ENCODE measurements around the gene CHST10.

The CHST10 gene

GRCh38 chr2:100409975-100410647, 7.4 kb downstream of the CHST10 start:
- Histone ChIP-seq H3K9me3 (replicated peaks in 1 of 11) (no peaks in the 10 kb centered on the region), H3K27me3 (no peaks in the 10 kb centered on the region), H3K4me2 (no peak overlapping the region), H3K4me1 (peaks cover 0 to 5% (median under 1%) of the 10 kb centered on the region in 10 experiments; a peak in 6 of 20 replicates), H3K27ac (no peak overlapping the region), H4K20me1 (peaks cover 0 to 42% (median 10%) of the 10 kb centered on the region in 11 experiments; a peak in 11 of 22 replicates), H3K36me3 (peaks cover 43 to 97% (median 70%) of the 10 kb centered on the region in 11 experiments), H3K4me3 (no peak overlapping the region), H3K9ac (no peak overlapping the region)
- TF ChIP-seq Cebpa-rat (IDR thresholded peaks at IDR 0.05), result no peak

- no peak overlapping the region for H3K27ac ChIP-seq
- no peak overlapping the region for H3K4me2 ChIP-seq
- H3K36me3 ChIP-seq, result peaks cover 47 to 98% (median 70%) of the 10 kb centered on the region in 11 experiments
- TF ChIP-seq Cebpa-rat (IDR thresholded peaks at IDR 0.05), result no peak
- H3K27me3 ChIP-seq, result no peaks in the 10 kb centered on the region
- no peak overlapping the region for H3K4me3 ChIP-seq
- H3K9me3 ChIP-seq (replicated peaks in 1 of 11), result no peaks in the 10 kb centered on the region
- H3K9ac ChIP-seq, result no peak overlapping the region
- H3K4me1 ChIP-seq, result no peaks in the 10 kb centered on the region
- peaks cover 0 to 42% (median 10%) of the 10 kb centered on the region in 11 experiments; a peak in 11 of 22 replicates for H4K20me1 ChIP-seq
Observed at GRCh38 chr2:100409461-100409860, 8.0 kb downstream of the CHST10 start.

GRCh38 chr2:100408941-100409340, 8.5 kb downstream of the CHST10 start:
- no peak for TF ChIP-seq Cebpa-rat (IDR thresholded peaks at IDR 0.05)
- Histone ChIP-seq H3K27me3 (no peaks in the 10 kb centered on the region), H3K4me3 (no peak overlapping the region), H3K4me2 (no peak overlapping the region), H3K9me3 (replicated peaks in 1 of 11) (no peaks in the 10 kb centered on the region), H3K9ac (no peak overlapping the region), H3K36me3 (peaks cover 50 to 98% (median 70%) of the 10 kb centered on the region in 11 experiments), H3K27ac (no peak overlapping the region), H3K4me1 (no peaks in the 10 kb centered on the region), H4K20me1 (peaks cover 0 to 42% (median 10%) of the 10 kb centered on the region in 11 experiments; a peak in 11 of 22 replicates)

GRCh38 chr2:100408104-100408503, 9.4 kb downstream of the CHST10 start:
- H3K27ac ChIP-seq, result no peak overlapping the region
- peaks cover 0 to 43% (median 10%) of the 10 kb centered on the region in 11 experiments; a peak in 11 of 22 replicates for H4K20me1 ChIP-seq
- no peaks in the 10 kb centered on the region for H3K9me3 ChIP-seq (replicated peaks in 1 of 11)
- H3K9ac ChIP-seq, result no peak overlapping the region
- no peak for TF ChIP-seq Cebpa-rat (IDR thresholded peaks at IDR 0.05)
- H3K36me3 ChIP-seq, result peaks cover 58 to 98% (median 69%) of the 10 kb centered on the region in 11 experiments
- no peaks in the 10 kb centered on the region for H3K27me3 ChIP-seq
- no peaks in the 10 kb centered on the region for H3K4me1 ChIP-seq
- H3K4me3 ChIP-seq, result no peak overlapping the region
- H3K4me2 ChIP-seq, result no peak overlapping the region

- Histone ChIP-seq H3K9me3 (replicated peaks in 1 of 11) (no peaks in the 10 kb centered on the region), H3K4me1 (no peaks in the 10 kb centered on the region), H3K27ac (no peak overlapping the region), H4K20me1 (peaks cover 0 to 43% (median 10%) of the 10 kb centered on the region in 11 experiments; a peak in 11 of 22 replicates), H3K36me3 (peaks cover 63 to 98% (median 66%) of the 10 kb centered on the region in 11 experiments), H3K4me2 (no peak overlapping the region), H3K27me3 (no peaks in the 10 kb centered on the region), H3K4me3 (no peak overlapping the region), H3K9ac (no peak overlapping the region)
- TF ChIP-seq Cebpa-rat (IDR thresholded peaks at IDR 0.05), result no peak
Observed at GRCh38 chr2:100407563-100407962, 9.9 kb downstream of the CHST10 start.

GRCh38 chr2:100407073-100407472, 10.4 kb downstream of the CHST10 start:
- Histone ChIP-seq H3K9me3 (replicated peaks in 1 of 11) (no peaks in the 10 kb centered on the region), H3K4me1 (no peaks in the 10 kb centered on the region)

GRCh38 chr2:100406120-100406508, 11.4 kb downstream of the CHST10 start:
- Histone ChIP-seq H3K4me1 (no peaks in the 10 kb centered on the region), H3K9ac (no peak overlapping the region), H3K27ac (no peak overlapping the region), H3K27me3 (no peaks in the 10 kb centered on the region), H3K36me3 (peaks cover 64 to 98% (median 68%) of the 10 kb centered on the region in 11 experiments), H4K20me1 (peaks cover 0 to 40% (median 10%) of the 10 kb centered on the region in 11 experiments; a peak in 11 of 22 replicates), H3K9me3 (replicated peaks in 1 of 11) (no peaks in the 10 kb centered on the region), H3K4me3 (no peak overlapping the region), H3K4me2 (no peak overlapping the region)
- TF ChIP-seq Cebpa-rat (IDR thresholded peaks at IDR 0.05), result no peak

More at GRCh38 chr2:100407073-100407472, 10.4 kb downstream of the CHST10 start:
- Histone ChIP-seq H3K4me3 (no peak overlapping the region), H3K27me3 (no peaks in the 10 kb centered on the region), H4K20me1 (peaks cover 0 to 43% (median 10%) of the 10 kb centered on the region in 11 experiments; a peak in 11 of 22 replicates), H3K27ac (no peak overlapping the region), H3K9ac (no peak overlapping the region), H3K36me3 (peaks cover 63 to 98% (median 66%) of the 10 kb centered on the region in 11 experiments), H3K4me2 (no peak overlapping the region)
- no peak for TF ChIP-seq Cebpa-rat (IDR thresholded peaks at IDR 0.05)

- Histone ChIP-seq H3K4me3 (no peak overlapping the region), H3K36me3 (peaks cover 69 to 98% (median 74%) of the 10 kb centered on the region in 11 experiments)
Observed at GRCh38 chr2:100405403-100406119, 11.9 kb downstream of the CHST10 start.

GRCh38 chr2:100404411-100404810, 13.1 kb downstream of the CHST10 start:
- H4K20me1 ChIP-seq, result peaks cover 0 to 29% (median 8%) of the 10 kb centered on the region in 11 experiments; a peak in 9 of 22 replicates
- peaks cover 0 to 8% (median 6%) of the 10 kb centered on the region in 10 experiments; a peak in 12 of 20 replicates for H3K4me1 ChIP-seq
- no peaks in the 10 kb centered on the region for H3K27me3 ChIP-seq
- H3K9ac ChIP-seq, result no peak overlapping the region
- H3K9me3 ChIP-seq (replicated peaks in 1 of 11), result no peaks in the 10 kb centered on the region
- no peak overlapping the region for H3K4me2 ChIP-seq
- no peak for TF ChIP-seq Cebpa-rat (IDR thresholded peaks at IDR 0.05)
- no peak overlapping the region for H3K27ac ChIP-seq
- no peak overlapping the region for H3K4me3 ChIP-seq
- peaks cover 61 to 98% (median 73%) of the 10 kb centered on the region in 11 experiments for H3K36me3 ChIP-seq

More at GRCh38 chr2:100405403-100406119, 11.9 kb downstream of the CHST10 start:
- Histone ChIP-seq H3K27me3 (no peaks in the 10 kb centered on the region), H4K20me1 (peaks cover 0 to 40% (median 10%) of the 10 kb centered on the region in 11 experiments; a peak in 11 of 22 replicates), H3K4me1 (no peaks in the 10 kb centered on the region), H3K27ac (no peak overlapping the region), H3K9me3 (replicated peaks in 1 of 11) (no peaks in the 10 kb centered on the region), H3K4me2 (no peak overlapping the region), H3K9ac (no peak overlapping the region)
- no peak for TF ChIP-seq Cebpa-rat (IDR thresholded peaks at IDR 0.05)

All from BLaER1 treated with 17β-estradiol and CSF1 and Interleukin-3, amounts not matched to agents 10 nM and 100 nM (cell line).